SH-SY5Y (cell line): ENCODE data around the gene GRK4.

Source experiments
- GATA2 ChIP-seq: IDR thresholded peaks from 2 replicates; pipeline ENCODE4 v1.6.1; 2011; ENCODE audit warnings: mild to moderate bottlenecking, low read depth, low read length
- GATA3 ChIP-seq: IDR thresholded peaks from 2 replicates; pipeline ENCODE4 v1.6.1; 2011; ENCODE audit warnings: low read depth, mild to moderate bottlenecking, low read length, moderate library complexity

DNA sequence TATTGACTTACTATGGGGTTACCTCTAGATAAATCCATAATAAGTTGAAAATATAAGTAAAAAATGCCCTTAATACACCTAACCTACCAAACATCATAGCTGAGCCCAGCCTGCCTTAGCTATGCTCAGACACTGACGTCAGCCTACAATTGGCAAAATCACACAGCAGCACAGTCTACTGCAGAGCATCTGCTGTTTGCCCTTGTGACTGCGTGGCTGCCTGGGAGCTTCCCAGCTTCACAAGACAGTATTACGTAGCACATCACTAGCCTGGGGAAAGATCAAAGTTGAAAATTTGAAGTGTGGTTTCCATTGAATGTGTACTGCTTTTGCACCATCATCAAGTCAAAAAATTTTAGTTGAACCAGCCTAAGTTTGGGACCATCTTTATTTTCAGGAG, 102.2 kb downstream of the GRK4 start:
- TF ChIP-seq GATA3 (no peak), GATA2 (no peak)
